Mesodermal cell (in vitro differentiated cells): ENCODE measurements around the gene C1orf21.

Source experiments
- H3K27ac ChIP-seq: 2 replicates; pipeline ENCODE4 v1.7.0; 2013; ENCODE audit warnings: mild to moderate bottlenecking, low read depth, low read length, moderate library complexity; ENCODE audit not compliant: severe bottlenecking
- H3K36me3 ChIP-seq: 2 replicates; pipeline ENCODE4 v1.7.1; 2013; ENCODE audit warnings: mild to moderate bottlenecking, low read length, moderate library complexity; ENCODE audit not compliant: control insufficient read depth, insufficient read depth
- H3K4me1 ChIP-seq: one replicate; pipeline ENCODE4 v1.7.1; 2013; ENCODE audit warnings: mild to moderate bottlenecking, low read length; ENCODE audit not compliant: insufficient read depth, control insufficient read depth, poor library complexity, severe bottlenecking
- H3K4me3 ChIP-seq: 2 replicates; pipeline ENCODE4 v1.7.0; 2013; ENCODE audit warnings: low read length, control low read depth, mild to moderate bottlenecking; ENCODE audit not compliant: insufficient read depth, poor library complexity, severe bottlenecking; ENCODE audit errors: extremely low read depth
- H3K9me3 ChIP-seq: 2 replicates; pipeline ENCODE4 v1.7.1; 2013; ENCODE audit warnings: mild to moderate bottlenecking, low read length, moderate library complexity; ENCODE audit not compliant: control insufficient read depth
- WGBS, 2 experiments: methylation state at CpG; one replicate each; pipeline ENCODE4 v1.1.5; 2013; ENCODE audit warnings: missing lambda C conversion rate in 2 of 2; ENCODE audit not compliant: insufficient coverage in 2 of 2; 5-methylcytosine and 5-hydroxymethylcytosine counted together

C1orf21 gene

DNA sequence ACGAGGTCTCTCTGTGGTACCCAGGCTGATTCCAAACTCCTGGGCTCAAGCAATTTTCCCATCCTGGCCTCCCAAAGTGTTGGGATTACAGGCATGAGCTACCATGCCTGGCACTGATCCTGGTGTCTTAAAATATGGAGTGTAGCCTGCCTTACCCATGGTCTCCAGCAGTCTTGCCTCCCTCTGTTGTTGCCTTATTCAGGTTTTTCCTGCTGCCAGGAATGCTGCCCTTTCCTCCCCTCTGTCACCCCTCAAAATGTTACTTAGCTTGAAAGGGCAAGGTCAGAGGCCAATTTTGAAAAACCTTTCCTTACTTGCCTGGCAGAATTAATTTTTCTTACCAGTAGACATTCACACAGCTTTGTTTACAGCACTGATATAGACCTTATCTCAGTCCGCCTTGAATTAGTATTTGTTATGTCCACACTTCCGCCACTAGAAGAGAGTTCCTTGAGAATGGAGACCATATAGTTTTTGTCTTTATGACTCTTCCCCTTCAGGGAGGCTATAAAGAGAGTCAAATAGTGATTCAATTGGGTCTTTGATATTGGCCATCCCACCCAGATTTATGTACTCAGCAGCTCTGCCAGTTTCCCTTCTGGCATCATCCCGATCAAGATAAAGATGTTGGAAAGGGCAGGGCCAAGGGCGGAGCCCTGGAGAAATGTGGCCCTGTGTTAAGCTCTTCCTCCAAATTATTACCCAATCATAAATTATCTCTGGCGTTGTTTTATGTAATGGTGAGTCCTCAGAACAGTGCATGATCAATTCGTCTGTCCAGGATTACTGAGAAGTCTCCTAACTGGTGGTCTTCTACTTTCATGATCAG, 38.8 kb downstream of the C1orf21 start:
- 92 to 100% methylated on average over 3 of the region's 7 CpGs for WGBS, 2 experiments
- Histone ChIP-seq H3K4me3 (no peak overlapping the region), H3K36me3 (no peaks in the 10 kb centered on the region), H3K27ac (no peak overlapping the region), H3K9me3 (no peaks in the 10 kb centered on the region), H3K4me1 (peaks cover 6% of the 10 kb centered on the region)

GRCh38 chr1:184426278-184426674, 39.4 kb downstream of the C1orf21 start:
- Histone ChIP-seq H3K4me1 (peaks cover 6% of the 10 kb centered on the region), H3K27ac (no peak overlapping the region), H3K9me3 (no peaks in the 10 kb centered on the region), H3K4me3 (no peak overlapping the region), H3K36me3 (no peaks in the 10 kb centered on the region)
- 83 to 86% methylated on average over 6 to 7 of the region's 7 CpGs for WGBS, 2 experiments

GRCh38 chr1:184427722-184428121, 40.9 kb downstream of the C1orf21 start:
- Histone ChIP-seq H3K36me3 (no peaks in the 10 kb centered on the region), H3K4me3 (no peak overlapping the region), H3K27ac (no peak overlapping the region), H3K9me3 (no peaks in the 10 kb centered on the region), H3K4me1 (peaks cover 6% of the 10 kb centered on the region)
- 94 to 100% methylated on average over 1 to 2 of the region's 2 CpGs for WGBS, 2 experiments

GRCh38 chr1:184428604-184429003, 41.8 kb downstream of the C1orf21 start:
- H3K36me3 ChIP-seq: no peaks in the 10 kb centered on the region
- H3K4me3 ChIP-seq: no peak overlapping the region
- H3K4me1 ChIP-seq: peaks cover 6% of the 10 kb centered on the region
- H3K9me3 ChIP-seq: no peaks in the 10 kb centered on the region
- H3K27ac ChIP-seq: no peak overlapping the region

DNA sequence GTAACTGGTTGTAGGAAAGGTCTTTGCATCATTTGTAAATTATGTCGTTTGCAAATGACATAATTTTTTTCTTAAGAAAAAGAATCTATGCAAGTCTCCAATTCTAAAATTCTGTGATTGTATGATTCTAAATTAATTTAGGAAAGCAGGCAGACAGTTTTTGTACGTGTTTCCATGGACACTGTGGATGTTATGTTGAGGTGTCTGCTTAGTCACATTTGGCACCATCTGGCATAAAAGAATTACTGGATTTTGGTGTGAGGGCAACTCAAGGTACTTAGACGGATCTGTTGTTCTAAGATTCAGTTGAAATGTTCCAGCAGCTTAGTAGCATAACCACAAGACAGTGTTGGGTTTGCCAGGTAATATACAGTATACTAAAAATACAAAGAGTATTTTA, 42.5 kb downstream of the C1orf21 start:
- Histone ChIP-seq H3K36me3 (no peaks in the 10 kb centered on the region), H3K27ac (no peak overlapping the region), H3K4me3 (no peak overlapping the region), H3K9me3 (no peaks in the 10 kb centered on the region), H3K4me1 (peaks cover 2% of the 10 kb centered on the region)
- WGBS, 2 experiments: 71 to 88% methylated on average over 1 of the region's 3 CpGs

DNA sequence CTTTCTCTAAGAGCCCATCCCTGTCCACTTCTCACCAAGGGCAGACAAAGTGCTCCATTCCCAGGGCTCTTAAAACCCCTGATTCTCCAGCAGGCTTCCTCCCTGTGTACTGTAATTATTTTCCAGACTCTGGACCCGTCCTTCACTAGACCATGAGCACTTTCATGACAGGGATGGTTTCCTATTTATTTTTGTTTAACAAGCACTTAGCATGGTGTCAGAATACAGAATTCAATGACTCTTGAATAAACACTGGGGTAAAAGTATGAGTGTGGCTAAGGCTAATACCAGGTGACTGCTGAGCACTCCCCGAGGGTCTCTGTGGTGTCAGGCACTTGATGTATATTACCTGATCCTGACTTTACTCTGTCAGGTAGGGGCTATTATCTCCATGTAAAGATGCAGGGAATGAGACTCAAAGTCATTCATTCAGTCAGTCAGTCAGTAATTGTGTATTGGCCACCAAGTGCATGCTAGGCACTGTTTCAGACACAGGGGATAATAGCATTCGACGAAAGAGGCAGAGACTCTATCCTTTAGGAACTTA, 47.2 kb downstream of the C1orf21 start:
- H3K4me1 ChIP-seq: no peaks in the 10 kb centered on the region
- no peaks in the 10 kb centered on the region for H3K36me3 ChIP-seq
- no peaks in the 10 kb centered on the region for H3K9me3 ChIP-seq
- WGBS, 2 experiments: 94 to 95% methylated on average over 3 to 4 of the region's 4 CpGs
- H3K4me3 ChIP-seq: no peak overlapping the region
- H3K27ac ChIP-seq: no peak overlapping the region

DNA sequence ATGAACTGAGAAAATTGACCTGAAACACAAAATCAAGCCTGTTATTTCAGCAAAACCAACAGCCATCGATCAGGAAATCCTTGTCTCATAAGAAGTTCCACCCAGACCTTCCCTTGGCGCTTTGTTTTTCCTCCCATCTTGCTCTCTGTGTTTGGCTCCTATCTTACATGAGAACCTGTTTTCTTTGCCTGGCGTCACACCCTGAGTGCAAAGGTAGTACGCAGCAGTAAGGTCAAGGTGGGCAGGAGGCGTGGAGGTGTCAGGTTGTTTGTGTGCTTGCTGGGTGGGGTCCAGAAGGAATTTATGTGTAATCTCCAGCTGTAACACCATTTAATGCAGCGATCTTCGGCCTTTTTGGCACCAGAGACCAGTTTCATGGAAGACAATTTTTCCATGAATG, 50.5 kb downstream of the C1orf21 start:
- no peaks in the 10 kb centered on the region for H3K36me3 ChIP-seq
- no peak overlapping the region for H3K4me3 ChIP-seq
- H3K9me3 ChIP-seq: no peaks in the 10 kb centered on the region
- WGBS, 2 experiments: 91 to 97% methylated on average over 2 to 5 of the region's 7 CpGs
- no peaks in the 10 kb centered on the region for H3K4me1 ChIP-seq
- H3K27ac ChIP-seq: no peak overlapping the region

GRCh38 chr1:184438363-184438762, 51.5 kb downstream of the C1orf21 start:
- Histone ChIP-seq H3K9me3 (no peaks in the 10 kb centered on the region), H3K4me1 (no peaks in the 10 kb centered on the region), H3K4me3 (no peak overlapping the region), H3K36me3 (no peaks in the 10 kb centered on the region), H3K27ac (no peak overlapping the region)
- WGBS, 2 experiments: 100% methylated on average over 2 of the region's 2 CpGs

DNA sequence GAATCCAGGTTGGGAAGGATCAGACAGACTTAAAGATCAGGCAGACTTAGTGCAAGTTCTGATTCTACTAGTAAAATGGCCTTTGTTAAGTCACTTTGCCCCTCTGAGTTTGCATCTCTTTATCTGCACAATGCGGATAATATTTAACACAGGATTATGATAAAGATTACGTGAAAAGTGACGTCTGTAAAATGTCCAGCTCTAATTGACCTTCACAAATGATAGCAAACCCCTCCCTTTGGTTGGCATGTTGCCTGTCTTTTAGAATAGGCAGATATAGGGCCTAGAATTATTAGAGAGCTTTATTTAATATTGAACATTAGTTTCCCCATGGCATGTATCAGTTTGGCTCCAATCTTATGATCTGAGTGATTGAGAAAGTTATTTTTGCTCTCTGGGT, 55.4 kb downstream of the C1orf21 start:
- WGBS, 2 experiments: no CpG with 5 or more reads among the region's 3 CpGs
- no peaks in the 10 kb centered on the region for H3K9me3 ChIP-seq
- no peaks in the 10 kb centered on the region for H3K36me3 ChIP-seq
- H3K4me3 ChIP-seq: no peak overlapping the region
- no peak overlapping the region for H3K27ac ChIP-seq
- H3K4me1 ChIP-seq: no peaks in the 10 kb centered on the region

- WGBS, 2 experiments: no CpG with 5 or more reads among the region's 3 CpGs
These were observed 56.4 kb downstream of the C1orf21 start for GRCh38 chr1:184443201-184443600.

DNA sequence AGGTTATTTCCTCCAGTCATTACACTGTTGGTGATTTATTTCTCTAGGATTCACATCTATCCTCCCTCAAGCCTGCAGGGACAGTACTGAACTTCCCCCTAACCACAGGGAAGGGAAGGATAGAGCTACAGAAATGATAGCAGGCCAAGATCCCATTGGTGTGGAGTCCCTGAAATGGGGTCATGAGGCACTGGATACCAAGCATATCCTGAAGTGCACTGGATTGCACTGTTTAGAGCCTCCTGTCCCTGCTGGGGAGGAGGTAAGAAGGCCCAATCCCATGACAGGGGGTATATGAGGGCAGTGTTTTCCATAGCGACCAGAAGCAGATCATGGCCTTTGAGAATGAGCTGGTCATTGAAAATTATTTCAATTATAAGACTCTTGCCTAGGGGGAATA, 56.8 kb downstream of the C1orf21 start:
- no peaks in the 10 kb centered on the region for H3K9me3 ChIP-seq
- no peaks in the 10 kb centered on the region for H3K36me3 ChIP-seq
- WGBS, 2 experiments: 100% methylated on average over 1 of the region's 1 CpG; no CpG with 5 or more reads in 1 of the 2 experiments
- no peak overlapping the region for H3K27ac ChIP-seq
- H3K4me1 ChIP-seq: no peaks in the 10 kb centered on the region
- no peak overlapping the region for H3K4me3 ChIP-seq

More at GRCh38 chr1:184443201-184443600, 56.4 kb downstream of the C1orf21 start:
- Histone ChIP-seq H3K4me1 (no peaks in the 10 kb centered on the region), H3K27ac (no peak overlapping the region), H3K4me3 (no peak overlapping the region), H3K9me3 (no peaks in the 10 kb centered on the region), H3K36me3 (no peaks in the 10 kb centered on the region)
